Measurements from ENCODE around the gene CTNNA1. TPM values are rescaled to one million over a fixed set of nuclear protein-coding genes. Genes with fewer than 3 reads are reported as not detected.

Gene CTNNA1
- total and polyA plus RNA-seq, 9 of the 15 experiments (the other 6 are each of a cell fraction or from before 2014, with no cell fraction given): 29.6 to 117 (median 89.1) TPM

- 53% methylated on average over 4 of the region's 4 CpGs for WGBS (ENCODE audit: insufficient coverage, low coverage, missing lambda C conversion rate)
- H3K4me3 ChIP-seq: no peak overlapping the region
- H4K20me1 ChIP-seq (replicated peaks; ENCODE audit: control insufficient read depth, insufficient read depth, low read length): 0 out of 2 replicates have a peak, but pooled peaks cover 6% of the 10 kb centered on the region
- H3K4me2 ChIP-seq (ENCODE audit: insufficient read depth, low read length): no peak overlapping the region
- no peaks in the 10 kb centered on the region for H3K9me1 ChIP-seq (ENCODE audit: control insufficient read depth, insufficient read depth, low read length)
- no peaks in the 10 kb centered on the region; a peak in 1 of 5 replicates for H3K4me1 ChIP-seq (replicated peaks in 1 of 2; ENCODE audit: control insufficient read depth in 2 of 2, insufficient read depth in 2 of 2, low read length in 2 of 2)
- CTCF ChIA-PET (ENCODE audit: low intra/inter-chr PET ratio): no interaction called here
- in situ Hi-C loops (cut with MboI) (no loop called here), intact Hi-C loops (cut with micrococcal nuclease) (no loop called here)
- H3K36me3 ChIP-seq (ENCODE audit: control insufficient read depth, insufficient read depth, low read length): no peaks in the 10 kb centered on the region; the same call in 2 of the 3 replicates
- no peaks in the 10 kb centered on the region for H3K27me3 ChIP-seq (ENCODE audit: control insufficient read depth in 2 of 2, insufficient read depth in 2 of 2, low read length in 2 of 2)
- no peak overlapping the region for H3K9ac ChIP-seq (ENCODE audit: insufficient read depth in 1 of 2, low read depth in 2 of 2, low read length in 2 of 2)
- POLR2A ChIA-PET: no interaction called here
- H3K79me2 ChIP-seq (ENCODE audit: control insufficient read depth, insufficient read depth, low read length): peaks cover 2% of the 10 kb centered on the region; the same call in 1 of the 3 replicates
- FAIRE-seq (no peak), DNase-seq (ENCODE audit: extremely low read depth in 1 of 4, low spot score in 3 of 4) (no peak), ATAC-seq (no peak)
- H2AFZ ChIP-seq (ENCODE audit: low read depth, low read length): no peak overlapping the region
- BruUV-seq (replicated peaks): no TSS peak
- no peaks in the 10 kb centered on the region for H3K9me3 ChIP-seq (replicated peaks; ENCODE audit: control insufficient read depth, insufficient read depth, low read depth, low read length)
- TF ChIP-seq ATF2 (CRISPR knock-in tag; IDR thresholded peaks at IDR 0.05) (no peak), SMARCE1 (IDR thresholded peaks at IDR 0.05) (no peak), TBL1XR1 (IDR thresholded peaks at IDR 0.05; ENCODE audit: low read length in 2 of 2) (no peak), ELK3 (CRISPR knock-in tag; IDR thresholded peaks at IDR 0.05) (no peak), SMAD3 (CRISPR knock-in tag; conservative IDR thresholded peaks at IDR 0.05) (no peak), MYBL2 (IDR thresholded peaks at IDR 0.05; ENCODE audit: low read depth) (no peak), MYBL2 (CRISPR knock-in tag; IDR thresholded peaks at IDR 0.05; ENCODE audit: borderline replicate concordance) (no peak), POLR3G (IDR thresholded peaks at IDR 0.05; ENCODE audit: extremely low read depth, insufficient read length, insufficient replicate concordance) (no peak), GABPA (tag; conservative IDR thresholded peaks at IDR 0.05; ENCODE audit: low read depth) (no peak)
- no peak overlapping the region for H3K27ac ChIP-seq (ENCODE audit: extremely low read depth, low read depth, low read length)
Observed at GRCh38 chr5:138876811-138877210, 123.6 kb downstream of the CTNNA1 start.

Measured in K562 (cell line).